Measurements from ENCODE around the gene ETS1. TPM values are rescaled to one million over a fixed set of nuclear protein-coding genes. Genes with fewer than 3 reads are reported as not detected.

ETS1 gene
- total RNA-seq, 4 donors from 2014 or later = 23.6 to 56.7 (median 29.2) TPM

DNA sequence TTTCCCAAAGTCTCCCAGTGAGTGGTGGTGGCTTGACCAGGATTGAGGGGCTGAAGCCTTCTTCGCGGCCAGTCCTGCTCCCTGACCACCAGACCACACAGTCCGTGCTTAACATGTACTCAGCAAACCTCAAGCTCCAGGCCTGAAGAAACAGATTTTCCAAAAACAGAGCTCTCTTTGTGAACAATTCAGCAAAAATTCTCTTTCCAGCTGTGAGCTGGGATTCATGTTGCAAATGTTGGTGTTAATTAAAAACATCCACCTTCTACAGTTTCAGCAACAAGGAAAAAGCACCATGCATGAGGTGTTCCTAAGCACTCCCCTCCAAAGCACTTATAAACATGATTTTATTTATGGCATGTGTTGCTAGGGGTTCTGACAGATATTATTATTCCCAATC, 129.5 kb downstream of the ETS1 start:
- H3K27ac ChIP-seq = peak overlapping the region in 3 of 4 donors; percentile 1 to 39 (median 25)
- intact Hi-C loops (cut with DNase I; ENCODE audit: low total_unique reads) = no loop called here
- in situ Hi-C loops (cut with MboI; ENCODE audit: low pct_ligation_motif_present in 1 of 4, low pct_unique_long_range_greater_than_20kb in 1 of 4, low sequenced_read_pairs in 3 of 4) = loop anchor here in 1 of 4 donors (25.0 kb wide), 1 partner anchor 146 kb away; no protein-coding TSS in a partner anchor

DNA sequence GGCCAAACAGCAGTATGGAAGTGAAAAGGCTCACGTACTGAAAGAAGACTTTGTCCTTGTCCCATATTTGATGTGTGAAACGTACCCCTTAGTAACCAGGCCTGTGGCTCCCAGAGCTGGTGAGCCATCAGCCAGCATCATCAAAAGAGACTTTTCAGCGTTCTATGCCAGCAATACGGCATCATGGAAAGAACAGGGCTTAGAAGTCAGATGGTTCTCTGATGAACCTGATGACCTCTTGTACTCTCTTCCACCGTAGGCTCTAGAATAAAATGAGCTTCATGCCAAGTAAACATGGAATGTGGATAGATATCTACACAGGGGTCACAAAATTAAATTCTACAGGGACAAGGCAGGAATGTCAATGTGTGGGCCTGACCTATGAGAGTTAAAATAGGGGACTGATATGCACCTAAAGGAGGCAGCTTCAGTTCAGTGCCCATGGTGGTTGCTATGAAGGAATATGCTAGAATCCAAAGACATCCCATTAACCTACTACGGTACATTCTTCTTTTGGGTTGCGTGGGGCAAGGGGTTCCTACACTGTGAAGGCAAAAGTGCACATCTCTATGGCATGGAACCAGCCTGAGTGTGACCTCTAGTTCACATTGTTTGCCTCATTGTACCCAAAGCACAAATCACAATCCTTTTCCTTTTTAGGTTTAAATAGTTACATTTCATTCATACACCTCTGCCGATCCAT, 130.6 kb downstream of the ETS1 start:
- Histone ChIP-seq H3K27me3 (no peaks in the 10 kb centered on the region), H3K36me3 (peaks cover 0 to 16% (median 1%) of the 10 kb centered on the region in 4 donors), H3K4me3 (no peak overlapping the region), H3K4me1 (peaks cover 12 to 28% (median 19%) of the 10 kb centered on the region in 4 donors), H3K27ac (no peak overlapping the region), H3K9me3 (no peaks in the 10 kb centered on the region)
- in situ Hi-C loops (cut with MboI; ENCODE audit: low pct_ligation_motif_present in 1 of 4, low pct_unique_long_range_greater_than_20kb in 1 of 4, low sequenced_read_pairs in 3 of 4) (loop anchor here in 1 of 4 donors (25.0 kb wide), 1 partner anchor 144 kb away; no protein-coding TSS in a partner anchor), intact Hi-C loops (cut with DNase I; ENCODE audit: low total_unique reads) (no loop called here)
- TF ChIP-seq POLR2AphosphoS5 (IDR thresholded peaks at IDR 0.05) = no peak
- TF ChIP-seq EP300 (IDR thresholded peaks at IDR 0.05; ENCODE audit: low read depth) = no peak
- TF ChIP-seq, protein P1, sequence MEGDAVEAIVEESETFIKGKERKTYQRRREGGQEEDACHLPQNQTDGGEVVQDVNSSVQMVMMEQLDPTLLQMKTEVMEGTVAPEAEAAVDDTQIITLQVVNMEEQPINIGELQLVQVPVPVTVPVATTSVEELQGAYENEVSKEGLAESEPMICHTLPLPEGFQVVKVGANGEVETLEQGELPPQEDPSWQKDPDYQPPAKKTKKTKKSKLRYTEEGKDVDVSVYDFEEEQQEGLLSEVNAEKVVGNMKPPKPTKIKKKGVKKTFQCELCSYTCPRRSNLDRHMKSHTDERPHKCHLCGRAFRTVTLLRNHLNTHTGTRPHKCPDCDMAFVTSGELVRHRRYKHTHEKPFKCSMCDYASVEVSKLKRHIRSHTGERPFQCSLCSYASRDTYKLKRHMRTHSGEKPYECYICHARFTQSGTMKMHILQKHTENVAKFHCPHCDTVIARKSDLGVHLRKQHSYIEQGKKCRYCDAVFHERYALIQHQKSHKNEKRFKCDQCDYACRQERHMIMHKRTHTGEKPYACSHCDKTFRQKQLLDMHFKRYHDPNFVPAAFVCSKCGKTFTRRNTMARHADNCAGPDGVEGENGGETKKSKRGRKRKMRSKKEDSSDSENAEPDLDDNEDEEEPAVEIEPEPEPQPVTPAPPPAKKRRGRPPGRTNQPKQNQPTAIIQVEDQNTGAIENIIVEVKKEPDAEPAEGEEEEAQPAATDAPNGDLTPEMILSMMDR (IDR thresholded peaks at IDR 0.05) = no peak
- TF ChIP-seq POLR2A (IDR thresholded peaks at IDR 0.05) = no peak
- no peak for DNase-seq
- 94 to 100% methylated on average over 3 to 8 of the region's 8 CpGs for WGBS, 2 donors (ENCODE audit: low coverage in 1 of 2)

More for the DNA sequence above, 129.5 kb downstream of the ETS1 start:
- Histone ChIP-seq H3K4me3 (no peak overlapping the region), H3K27me3 (no peaks in the 10 kb centered on the region), H3K36me3 (peaks cover 0 to 27% (median 5%) of the 10 kb centered on the region in 4 donors), H3K9me3 (no peaks in the 10 kb centered on the region), H3K4me1 (peaks cover 7 to 17% (median 10%) of the 10 kb centered on the region in 4 donors)
- no peak for DNase-seq
- TF ChIP-seq EP300 (IDR thresholded peaks at IDR 0.05; ENCODE audit: low read depth) (no peak), POLR2A (IDR thresholded peaks at IDR 0.05) (no peak), POLR2AphosphoS5 (IDR thresholded peaks at IDR 0.05) (no peak)
- TF ChIP-seq, protein P1 (IDR thresholded peaks at IDR 0.05) = no peak
- WGBS, 2 donors (ENCODE audit: low coverage in 1 of 2) = 92% methylated on average over 3 of the region's 3 CpGs; no CpG with 5 or more reads in 1 of the 2 donors

DNA sequence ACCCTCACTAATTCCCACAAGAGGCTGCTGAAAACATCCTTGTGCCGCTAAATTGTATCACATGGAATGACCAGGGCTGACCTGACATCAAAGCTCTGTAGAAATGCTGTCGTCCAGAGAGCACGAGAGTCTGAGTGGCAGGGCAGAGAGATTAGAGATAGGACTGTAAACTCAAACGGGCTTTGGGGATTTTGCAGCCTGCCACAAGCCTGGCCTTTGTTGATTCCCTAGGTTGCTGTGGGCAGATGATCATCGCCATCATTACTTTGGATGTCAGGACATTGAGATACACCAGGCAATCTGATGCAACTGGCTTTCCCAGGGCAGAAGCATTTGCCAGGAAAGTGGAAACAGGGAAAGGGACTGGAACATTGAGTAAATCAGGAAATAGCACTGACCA, 131.6 kb downstream of the ETS1 start:
- TF ChIP-seq EP300 (IDR thresholded peaks at IDR 0.05; ENCODE audit: low read depth) = no peak
- peak in 2 of 3 donors; percentile 11 to 69 for TF ChIP-seq POLR2AphosphoS5 (IDR thresholded peaks at IDR 0.05)
- DNase-seq = no peak
- H3K4me3 ChIP-seq = no peak overlapping the region
- H3K27ac ChIP-seq = no peak overlapping the region
- intact Hi-C loops (cut with DNase I; ENCODE audit: low total_unique reads) = no loop called here
- in situ Hi-C loops (cut with MboI; ENCODE audit: low pct_ligation_motif_present in 1 of 4, low pct_unique_long_range_greater_than_20kb in 1 of 4, low sequenced_read_pairs in 3 of 4) = loop anchor here in 1 of 4 donors (25.0 kb wide), 1 partner anchor 143 kb away; no protein-coding TSS in a partner anchor
- peaks cover 0 to 6% (median 0%) of the 10 kb centered on the region in 4 donors for H3K36me3 ChIP-seq
- H3K4me1 ChIP-seq = peaks cover 12 to 35% (median 24%) of the 10 kb centered on the region in 4 donors
- H3K27me3 ChIP-seq = no peaks in the 10 kb centered on the region
- WGBS, 2 donors (ENCODE audit: low coverage in 1 of 2) = 72 to 96% methylated on average over 4 to 5 of the region's 5 CpGs
- no peaks in the 10 kb centered on the region for H3K9me3 ChIP-seq

DNA sequence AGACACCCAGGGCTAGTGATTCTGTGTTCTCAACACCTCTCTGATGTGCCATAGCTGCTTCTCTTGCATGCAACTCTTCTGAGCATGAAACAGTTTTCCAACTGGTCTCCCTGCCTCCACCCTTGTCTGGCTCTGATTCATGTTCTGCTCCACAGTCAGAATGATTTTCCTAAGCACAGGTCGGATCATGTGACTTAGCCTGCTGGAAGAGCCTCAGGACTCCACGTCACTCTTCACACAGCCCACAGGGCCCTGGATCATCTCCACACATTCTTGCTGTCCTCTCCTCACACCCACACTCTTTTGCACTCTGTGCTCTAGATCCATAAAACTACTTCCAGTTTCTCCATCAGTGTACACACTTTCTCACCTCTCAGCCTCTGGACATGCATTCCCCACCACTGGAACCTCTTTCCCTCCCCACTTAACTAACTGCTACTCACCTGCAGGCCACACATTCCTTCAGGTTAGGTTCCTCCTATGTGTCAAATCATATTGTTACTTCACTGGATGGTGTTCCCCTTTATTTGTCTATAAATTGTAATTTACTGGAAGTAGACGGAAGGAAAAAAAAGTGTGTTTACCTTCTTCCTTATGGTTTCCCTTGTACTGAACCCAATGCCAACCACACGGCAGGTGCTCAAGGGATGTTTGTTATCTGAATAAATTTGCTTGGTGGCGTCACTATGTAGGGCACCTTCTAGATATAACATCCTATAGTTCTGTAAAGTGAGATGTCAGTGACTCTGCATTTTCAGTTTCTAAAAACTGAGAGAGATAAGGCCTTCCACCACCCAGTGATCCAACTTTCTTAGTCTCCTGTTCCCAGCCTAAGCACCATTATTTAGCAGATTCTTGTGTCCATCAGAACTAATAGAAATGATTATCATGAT, 133.7 kb downstream of the ETS1 start:
- in situ Hi-C loops (cut with MboI; ENCODE audit: low pct_ligation_motif_present in 1 of 4, low pct_unique_long_range_greater_than_20kb in 1 of 4, low sequenced_read_pairs in 3 of 4) (loop anchor here in 1 of 4 donors (25.0 kb wide), 1 partner anchor 141 kb away; no protein-coding TSS in a partner anchor), intact Hi-C loops (cut with DNase I; ENCODE audit: low total_unique reads) (no loop called here)
- no peak overlapping the region for H3K4me3 ChIP-seq
- DNase-seq = peak; percentile 62
- no peaks in the 10 kb centered on the region for H3K36me3 ChIP-seq
- H3K27ac ChIP-seq = peak overlapping the region; percentile 52 to 67 (median 62)
- peak in 2 of 3 donors; percentile 62 to 78 for TF ChIP-seq POLR2AphosphoS5 (IDR thresholded peaks at IDR 0.05)
- TF ChIP-seq, protein P1 (IDR thresholded peaks at IDR 0.05) = no peak
- H3K27me3 ChIP-seq = no peaks in the 10 kb centered on the region
- peaks cover 12 to 46% (median 29%) of the 10 kb centered on the region in 4 donors for H3K4me1 ChIP-seq
- no peaks in the 10 kb centered on the region for H3K9me3 ChIP-seq
- WGBS, 2 donors (ENCODE audit: low coverage in 1 of 2) = 41 to 48% methylated on average over 3 to 5 of the region's 5 CpGs

Measured in transverse colon (tissue), 4 donors.